Measurements from ENCODE around the gene PSMB11.

The PSMB11 gene

DNA sequence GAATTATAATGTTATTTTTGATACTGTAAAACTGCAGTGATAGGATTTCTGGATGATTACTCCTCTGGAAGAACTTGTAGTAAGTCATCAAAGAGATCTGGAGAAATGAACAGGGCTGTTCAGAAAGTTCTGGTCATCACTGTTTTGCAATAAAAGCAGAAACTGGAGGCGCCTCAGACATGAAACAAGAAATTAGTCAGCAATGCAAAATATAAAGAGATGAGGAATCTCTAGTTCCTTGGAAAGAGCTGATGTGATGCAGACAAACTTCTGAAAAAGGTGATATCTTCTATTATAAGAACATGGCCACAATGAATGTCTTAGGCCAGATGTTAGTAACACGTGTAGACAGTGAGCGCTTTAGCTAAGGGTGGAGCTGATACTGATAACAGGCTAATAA is 43.4 kb downstream of the PSMB11 start:
- no peak for DNase-seq (ENCODE audit: low read depth)

DNA sequence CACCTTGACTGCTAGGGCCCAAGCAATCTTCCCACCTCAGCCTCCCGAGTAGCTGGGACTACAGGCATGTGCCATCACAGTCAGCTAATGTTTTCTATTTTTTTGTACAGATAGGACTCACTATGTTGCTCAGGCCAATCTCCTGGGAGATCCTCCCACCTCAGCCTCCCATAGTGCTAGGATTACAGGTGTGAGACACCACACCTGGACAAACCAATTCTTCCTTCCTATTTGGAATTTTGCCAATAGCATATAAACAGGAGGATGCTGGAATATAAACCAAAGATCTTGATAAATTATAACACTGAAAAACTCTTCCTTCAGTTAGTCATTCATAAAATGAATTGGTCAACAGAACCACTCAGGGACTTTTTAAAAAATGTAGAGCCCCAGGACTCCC is 44.6 kb downstream of the PSMB11 start:
- no peak for DNase-seq (ENCODE audit: low read depth)

DNA sequence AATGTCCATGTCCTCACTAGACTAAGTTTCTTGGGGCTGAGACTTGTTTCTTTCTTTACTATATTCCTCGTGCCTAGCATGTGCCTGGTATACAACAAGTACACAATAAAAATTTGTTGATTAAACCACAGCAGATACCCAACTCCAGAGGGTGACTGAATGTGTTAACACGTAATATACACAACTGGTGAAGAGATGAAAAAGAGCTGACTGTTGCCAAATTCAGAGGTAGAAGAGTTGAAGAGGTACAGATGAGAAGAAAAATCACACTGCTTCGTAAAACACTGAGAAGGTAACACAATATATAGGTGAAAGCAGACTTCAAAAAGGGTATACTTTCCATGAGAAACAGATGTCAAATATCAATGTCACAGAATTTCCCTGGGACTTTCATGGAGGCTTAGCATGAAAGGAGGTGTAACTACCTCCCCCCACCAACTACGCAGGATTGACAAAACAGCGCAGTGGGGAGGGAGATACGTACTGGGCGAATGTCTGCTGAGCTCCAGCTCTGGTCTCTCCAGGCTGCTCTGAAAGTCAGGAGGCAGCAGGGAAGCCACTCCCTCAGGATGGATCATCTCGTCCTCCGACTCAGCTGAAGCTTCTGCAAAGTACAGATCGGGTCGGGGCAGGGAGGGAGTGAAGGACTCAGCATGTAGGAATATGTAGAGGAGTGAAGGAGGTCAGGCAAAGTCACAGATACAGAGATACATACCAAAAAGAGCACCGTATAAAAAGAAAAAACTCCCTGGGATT is 47.7 kb downstream of the PSMB11 start:
- DNase-seq (ENCODE audit: low read depth): no peak

DNA sequence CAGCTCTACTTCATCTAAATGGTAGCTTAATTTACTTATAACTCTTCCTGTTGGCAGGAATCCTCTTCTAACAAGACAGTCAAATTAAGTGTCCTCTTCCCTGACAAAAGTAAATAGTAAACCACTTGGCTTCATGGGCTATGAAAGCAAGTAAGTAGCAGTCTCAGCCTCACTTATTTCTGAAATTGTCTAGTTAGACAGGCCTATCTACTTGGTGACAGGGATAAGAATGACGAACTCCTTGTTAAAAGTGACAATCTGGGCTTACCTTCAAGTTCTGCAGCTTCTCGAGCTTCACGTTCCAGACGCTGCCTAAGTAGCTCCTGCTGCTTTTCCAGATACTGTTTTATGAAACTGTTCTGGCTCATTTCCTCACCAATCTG is 48.2 kb downstream of the PSMB11 start:
- DNase-seq (ENCODE audit: low read depth): no peak

DNA sequence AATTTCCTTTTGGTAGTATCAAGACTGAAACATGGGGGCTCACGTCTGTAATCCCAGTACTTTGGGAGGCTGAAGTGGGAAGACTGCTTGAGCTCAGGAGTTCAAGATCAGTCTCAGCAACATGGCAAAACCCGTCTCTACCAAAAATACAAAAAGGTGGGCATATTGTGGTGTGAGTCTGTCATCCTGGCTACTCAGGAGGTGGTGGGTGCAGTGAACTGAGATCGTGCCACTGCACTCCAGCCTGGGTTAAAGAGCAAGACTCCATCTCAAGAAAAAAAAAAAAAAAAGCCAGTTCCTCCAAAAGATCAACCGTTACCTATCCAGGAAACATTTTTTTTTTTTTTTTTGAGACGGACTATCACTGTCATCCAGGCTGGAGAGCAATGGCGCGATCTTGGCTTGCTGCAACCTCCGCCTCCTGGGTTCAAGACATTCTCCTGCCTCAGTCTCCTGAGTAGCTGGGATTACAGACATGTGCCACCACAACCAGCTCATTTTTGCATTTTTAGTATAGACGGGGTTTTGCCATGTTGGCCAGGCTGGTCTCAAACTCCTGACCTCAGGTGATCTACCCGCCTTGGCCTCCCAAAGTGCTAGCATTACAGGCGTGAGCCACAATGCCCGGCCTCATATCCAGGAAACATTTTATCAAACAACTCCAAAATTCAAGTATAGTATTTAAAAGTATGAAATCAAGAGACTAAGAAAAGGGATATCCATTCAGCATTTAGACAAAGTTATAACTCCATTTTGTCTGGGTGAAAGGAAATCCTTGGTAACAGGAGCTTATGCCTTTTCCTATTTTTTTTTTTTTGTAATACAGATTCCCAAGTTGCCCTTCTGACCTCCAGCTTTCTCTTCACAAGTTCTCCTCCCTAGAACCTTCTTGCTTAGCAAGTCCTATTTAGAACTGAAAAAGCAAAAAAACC is 49.5 kb downstream of the PSMB11 start:
- DNase-seq (ENCODE audit: low read depth): no peak

DNA sequence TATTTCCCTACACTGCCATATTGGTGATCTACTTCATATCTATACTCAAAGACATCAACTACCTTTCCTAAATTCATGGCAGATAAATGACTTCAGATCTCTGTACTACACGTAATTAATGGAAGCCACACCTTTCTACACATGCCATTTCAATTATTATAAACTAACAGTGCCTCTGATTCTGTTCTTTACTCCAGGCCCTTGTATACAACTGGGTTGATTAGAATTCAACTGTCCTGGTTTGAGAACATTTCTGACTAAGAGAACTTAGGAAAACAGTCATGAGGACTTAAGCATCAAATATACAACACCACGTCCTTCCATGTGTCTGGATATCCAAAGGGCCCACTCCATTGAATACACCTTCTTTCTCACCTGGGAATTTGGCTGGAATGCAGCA is 51.1 kb downstream of the PSMB11 start:
- no peak for DNase-seq (ENCODE audit: low read depth)

DNA sequence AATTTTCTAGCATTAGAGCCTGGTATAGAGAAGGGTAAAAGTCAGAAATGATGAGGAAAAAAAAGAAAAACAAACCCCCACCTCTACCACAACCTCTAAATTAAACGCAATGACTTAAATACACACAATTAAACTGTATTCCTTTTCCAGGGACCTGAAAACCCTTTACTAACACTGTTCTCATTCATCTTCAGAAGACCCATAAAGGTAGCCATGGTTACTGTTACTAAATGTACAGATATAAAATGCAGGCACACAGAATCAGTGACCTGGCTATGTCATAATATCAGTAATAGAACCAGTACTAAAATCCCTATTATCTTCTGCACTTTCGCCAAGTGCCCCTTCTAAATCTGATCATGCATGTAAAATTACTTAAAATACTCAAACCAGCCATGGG is 51.5 kb downstream of the PSMB11 start:
- DNase-seq (ENCODE audit: low read depth): no peak

Measured in stimulated activated CD4-positive, alpha-beta T cell treated with anti-CD3 and anti-CD28 coated beads, Interleukin-2, amount 100 ng/mL, for 4 hours (primary cell).